HG03558 (cell line): ENCODE data around the gene CFTR.

Source experiments
- ATAC-seq: cut with Tn5 transposase; IDR thresholded peaks from one replicate; pipeline ENCODE4 v1.9.1; 2021; ENCODE audit warnings: moderate number of reproducible peaks; ENCODE audit not compliant: unreplicated experiment; ENCODE audit errors: extremely low read depth

CFTR gene

GRCh38 chr7:117581424-117581823, 101.6 kb downstream of the CFTR start:
- no peak for ATAC-seq

DNA sequence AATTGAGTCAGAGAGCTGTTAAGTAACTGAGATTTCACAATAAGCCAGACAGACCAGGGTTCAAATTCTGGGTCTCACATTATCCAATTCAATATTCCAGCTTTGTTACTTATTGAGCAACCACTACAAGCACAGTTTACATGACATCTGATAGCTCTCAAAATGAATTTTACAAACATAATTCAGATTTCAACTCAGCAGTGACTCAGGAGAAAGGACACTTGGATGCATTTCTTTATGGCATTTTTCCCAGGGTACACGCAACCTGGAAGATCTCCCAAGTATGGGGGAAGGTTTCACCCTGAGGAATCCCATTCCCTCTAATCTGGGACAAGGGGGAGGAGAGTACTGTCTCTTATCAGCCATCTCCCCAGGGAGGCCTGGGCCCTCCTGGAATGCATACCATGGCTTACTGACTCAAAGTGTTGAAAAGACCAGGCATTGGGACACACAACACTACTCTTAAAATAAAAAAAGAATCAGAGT, 102.4 kb downstream of the CFTR start:
- no peak for ATAC-seq

GRCh38 chr7:117587931-117588330, 108.1 kb downstream of the CFTR start:
- no peak for ATAC-seq

DNA sequence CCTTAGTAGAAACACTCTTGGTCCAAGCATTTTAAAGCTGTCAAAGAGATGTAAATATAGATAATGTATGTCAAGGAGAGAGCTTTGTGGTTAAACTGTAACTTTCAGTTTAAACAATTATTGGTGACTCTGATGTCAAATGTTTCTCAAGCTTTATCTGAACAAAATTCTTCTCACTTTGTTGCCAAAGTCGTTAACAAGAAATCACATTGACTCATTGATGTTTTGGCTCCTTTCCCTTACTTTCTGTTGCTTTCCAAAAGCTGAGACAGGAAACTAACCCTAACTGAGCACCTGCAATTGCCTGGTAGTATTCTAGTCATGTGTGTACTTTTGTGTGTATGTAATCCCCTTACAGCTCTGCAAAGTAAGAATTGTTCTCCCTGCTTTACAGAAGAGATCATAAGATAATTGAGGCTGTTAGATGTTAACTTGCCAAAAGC, 108.5 kb downstream of the CFTR start:
- no peak for ATAC-seq

- no peak for ATAC-seq
Observed at GRCh38 chr7:117590191-117590590, 110.4 kb downstream of the CFTR start.

GRCh38 chr7:117592011-117592635, 112.3 kb downstream of the CFTR start:
- ATAC-seq, result no peak

- ATAC-seq, result no peak
Observed at GRCh38 chr7:117596134-117596533, 116.3 kb downstream of the CFTR start.

DNA sequence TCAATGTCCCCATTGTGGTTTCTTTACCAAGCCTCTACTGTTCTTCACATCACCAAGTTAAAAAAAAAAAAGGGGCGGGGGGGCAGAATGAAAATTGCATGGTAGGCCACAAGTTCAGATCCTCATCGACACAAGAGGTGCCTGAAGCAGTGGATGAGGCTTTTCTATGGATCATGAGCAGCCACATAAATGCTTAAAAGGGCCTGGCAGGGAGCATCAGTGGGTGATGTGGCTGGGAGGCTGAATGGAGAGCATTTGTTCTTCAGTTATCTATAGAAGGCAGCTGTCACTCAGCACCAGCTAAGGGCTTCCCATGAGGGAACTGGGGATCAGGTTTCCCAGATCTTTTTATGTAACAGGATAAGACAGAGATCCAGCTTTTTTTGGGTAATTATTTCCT, 117.9 kb downstream of the CFTR start:
- ATAC-seq, result no peak

DNA sequence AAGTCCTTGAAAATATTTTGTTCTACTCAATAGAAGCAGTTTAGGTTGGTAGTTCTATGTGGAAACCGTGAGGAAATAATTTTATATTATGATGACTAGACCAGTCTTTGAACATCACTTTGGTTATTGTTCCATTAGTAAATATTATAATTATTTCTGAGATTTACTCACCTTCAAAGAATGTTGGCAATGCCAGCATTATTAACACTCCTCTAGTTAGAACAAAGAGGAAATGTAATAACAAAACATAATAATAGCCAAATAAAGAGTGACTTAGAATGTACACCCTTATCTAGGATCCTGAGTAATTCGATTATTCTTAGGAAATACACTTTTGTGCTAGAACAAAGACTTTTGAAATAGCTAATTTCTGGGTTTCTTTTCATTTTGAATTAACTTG, 121.1 kb downstream of the CFTR start:
- no peak for ATAC-seq

- ATAC-seq, result no peak
Observed at GRCh38 chr7:117603627-117604026, 123.8 kb downstream of the CFTR start.

- ATAC-seq, result no peak
Observed at GRCh38 chr7:117605712-117606111, 125.9 kb downstream of the CFTR start.

- ATAC-seq, result no peak
Observed at GRCh38 chr7:117606132-117606531, 126.3 kb downstream of the CFTR start.

GRCh38 chr7:117610396-117610795, 130.6 kb downstream of the CFTR start:
- no peak for ATAC-seq

DNA sequence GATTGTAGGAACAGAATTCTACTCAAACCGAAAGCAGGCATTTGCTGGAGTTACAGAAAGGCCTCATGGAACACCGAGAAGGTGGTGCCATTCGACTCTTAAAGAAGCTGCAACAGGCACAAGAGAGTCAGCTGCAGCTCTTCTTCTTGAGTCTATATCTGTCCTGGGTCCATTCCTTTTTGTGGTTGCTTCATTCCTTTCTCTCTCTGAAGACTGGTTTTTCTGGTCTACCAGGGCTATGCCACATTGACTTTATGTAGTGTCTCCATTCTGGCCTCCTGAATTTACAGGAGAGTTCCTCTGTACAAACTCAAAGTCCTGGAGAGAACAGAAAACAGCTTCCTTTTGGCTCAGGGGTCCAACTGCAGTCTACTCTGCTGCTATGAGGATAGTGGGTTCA, 132.8 kb downstream of the CFTR start:
- ATAC-seq, result no peak

DNA sequence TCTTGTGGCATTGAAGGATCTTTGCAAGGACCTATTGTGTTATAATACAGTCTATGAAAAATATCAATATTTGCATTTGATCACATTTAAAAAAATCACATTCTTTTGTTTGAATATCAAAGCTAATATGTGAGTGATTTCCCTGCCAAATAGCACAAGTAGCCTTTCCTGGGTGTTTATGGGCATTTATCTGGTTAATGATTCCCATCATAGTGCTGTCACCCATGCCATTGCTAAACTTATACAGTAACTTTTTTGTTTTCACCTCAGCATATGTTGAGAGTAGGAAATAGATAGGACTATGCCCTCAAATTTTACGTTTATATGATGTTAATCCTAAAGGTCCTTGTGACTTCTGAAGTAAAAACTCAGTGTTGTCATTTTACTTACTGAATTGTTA, 136.9 kb downstream of the CFTR start:
- no peak for ATAC-seq

GRCh38 chr7:117619681-117620080, 139.9 kb downstream of the CFTR start:
- no peak for ATAC-seq

GRCh38 chr7:117621075-117621618, 141.3 kb downstream of the CFTR start:
- ATAC-seq, result no peak

DNA sequence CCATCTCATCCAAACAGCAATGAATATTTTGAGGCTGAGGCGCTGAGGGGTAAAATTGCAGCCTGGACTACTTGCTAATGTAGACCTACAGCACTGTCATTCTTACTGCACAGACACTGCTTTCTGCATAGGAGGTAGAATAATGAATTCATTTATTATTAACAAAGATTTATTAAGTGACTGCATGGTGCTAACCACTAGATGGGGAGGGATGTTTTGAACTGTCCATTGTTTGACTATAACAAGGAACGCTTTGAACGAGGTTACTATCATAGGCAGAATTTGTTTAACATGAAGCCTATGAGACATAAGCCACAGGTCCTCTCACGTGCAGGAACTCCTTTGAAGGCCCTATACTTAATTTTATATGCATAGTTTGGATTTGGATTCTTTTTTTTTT, 143.8 kb downstream of the CFTR start:
- no peak for ATAC-seq

DNA sequence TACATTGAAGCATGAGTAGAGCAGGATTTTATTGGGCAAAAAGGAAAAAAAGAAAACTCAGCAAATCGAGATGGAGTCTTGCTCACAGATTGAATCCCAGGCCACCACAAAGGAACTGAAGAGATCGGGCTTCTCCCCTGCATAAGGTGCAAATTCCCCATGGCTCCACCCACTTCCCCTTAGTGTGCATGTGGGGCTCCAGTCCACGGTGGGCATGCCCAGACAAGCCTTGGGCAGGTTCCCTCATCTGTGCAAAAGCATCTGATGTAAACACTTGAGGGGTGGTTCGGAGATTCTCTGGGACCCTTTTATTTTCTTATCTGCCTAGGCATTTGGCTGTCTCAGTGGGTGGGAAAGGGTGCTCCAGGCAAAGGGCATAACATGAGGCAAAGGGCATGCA, 150.7 kb downstream of the CFTR start:
- no peak for ATAC-seq

- ATAC-seq, result no peak
Observed at GRCh38 chr7:117630907-117631564, 151.2 kb downstream of the CFTR start.

DNA sequence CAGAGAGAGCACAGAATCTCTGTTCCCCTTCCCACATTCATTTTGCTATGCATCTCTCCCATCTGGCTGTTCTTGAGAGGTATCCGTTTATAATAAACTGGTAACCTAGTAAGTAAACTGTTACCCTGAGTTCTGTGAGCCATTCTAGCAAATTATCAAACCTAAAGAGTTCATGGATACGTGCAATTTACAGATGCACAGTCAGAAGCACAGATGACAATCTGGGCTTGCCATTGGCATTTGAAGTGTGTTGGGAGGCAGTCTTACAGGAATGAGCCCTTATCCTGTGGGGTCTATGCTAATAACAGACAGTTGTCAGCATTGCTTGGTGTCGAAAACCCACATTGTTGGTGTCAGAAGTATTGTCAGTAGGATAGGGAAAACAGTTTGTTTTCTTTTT, 151.8 kb downstream of the CFTR start:
- no peak for ATAC-seq

- ATAC-seq, result no peak
Observed at GRCh38 chr7:117637937-117638336, 158.1 kb downstream of the CFTR start.
